GM21576 (cell line): Measurements from ENCODE around the gene CEMIP.

Experiments
- ATAC-seq: cut with Tn5 transposase; IDR thresholded peaks from one replicate; pipeline ENCODE4 v1.9.1; 2021; ENCODE audit warnings: mild to moderate bottlenecking, moderate library complexity; ENCODE audit not compliant: unreplicated experiment

The CEMIP gene

GRCh38 chr15:80971143-80971542 is 192.0 kb downstream of the CEMIP start:
- no peak for ATAC-seq

DNA sequence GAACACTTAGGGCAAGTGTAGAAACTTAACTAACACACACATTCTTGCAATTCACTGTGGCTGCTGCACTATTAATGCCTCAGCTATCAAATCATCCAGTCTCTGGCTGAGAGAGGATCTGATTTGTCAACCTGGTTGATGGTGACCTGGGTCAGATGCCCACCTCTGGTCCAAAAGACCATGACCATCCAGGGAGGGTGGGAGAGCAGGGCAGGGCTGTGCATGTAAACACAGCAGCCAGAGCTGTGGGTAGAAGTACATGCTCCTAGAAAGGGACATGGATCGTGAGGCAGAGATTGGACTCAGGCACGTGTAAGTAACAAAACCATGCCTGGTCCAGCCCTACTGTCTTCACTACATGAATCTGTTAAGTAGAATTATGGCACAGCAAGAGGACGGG is 193.1 kb downstream of the CEMIP start:
- no peak for ATAC-seq

- no peak for ATAC-seq
These were observed 195.7 kb downstream of the CEMIP start for GRCh38 chr15:80974914-80975313.

DNA sequence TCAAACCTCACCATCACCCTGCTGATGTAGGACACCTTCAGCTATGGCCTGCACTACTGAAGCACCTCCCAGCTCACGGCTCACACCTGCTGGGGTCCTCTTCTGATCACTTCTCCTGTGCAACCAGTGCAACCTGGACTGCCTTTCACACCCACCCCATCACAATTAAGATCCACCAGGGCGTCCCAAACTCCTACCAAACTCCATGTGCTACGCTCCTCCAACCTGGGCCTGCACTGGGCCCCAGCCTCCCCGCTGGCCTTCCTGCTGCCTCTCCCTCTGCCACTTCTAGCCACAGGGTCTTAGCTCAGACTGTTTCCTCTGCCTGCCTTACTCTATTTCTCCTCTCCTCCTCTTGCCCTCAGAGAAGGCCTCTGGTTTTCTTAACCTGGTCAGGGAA is 197.7 kb downstream of the CEMIP start:
- ATAC-seq, result no peak

DNA sequence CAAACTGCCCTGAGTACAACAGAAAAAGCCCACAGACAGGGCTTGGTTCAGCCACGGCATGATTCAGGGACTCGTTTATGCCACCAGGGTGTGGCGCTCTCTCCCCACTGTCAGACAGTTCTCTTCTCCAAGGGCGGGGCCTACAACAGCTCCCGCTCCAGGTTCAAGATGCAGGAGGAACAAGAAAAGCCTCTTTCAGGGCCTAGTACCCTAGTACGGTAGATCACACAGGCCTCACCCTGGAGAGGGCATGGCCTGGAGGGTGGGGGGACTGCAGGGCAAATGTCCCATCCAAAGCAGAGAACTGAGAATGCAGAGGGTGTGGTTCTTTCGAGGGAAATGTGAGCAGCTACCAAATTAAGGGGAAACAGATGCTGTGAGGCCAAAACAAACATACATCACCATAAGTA is 198.5 kb downstream of the CEMIP start:
- no peak for ATAC-seq

DNA sequence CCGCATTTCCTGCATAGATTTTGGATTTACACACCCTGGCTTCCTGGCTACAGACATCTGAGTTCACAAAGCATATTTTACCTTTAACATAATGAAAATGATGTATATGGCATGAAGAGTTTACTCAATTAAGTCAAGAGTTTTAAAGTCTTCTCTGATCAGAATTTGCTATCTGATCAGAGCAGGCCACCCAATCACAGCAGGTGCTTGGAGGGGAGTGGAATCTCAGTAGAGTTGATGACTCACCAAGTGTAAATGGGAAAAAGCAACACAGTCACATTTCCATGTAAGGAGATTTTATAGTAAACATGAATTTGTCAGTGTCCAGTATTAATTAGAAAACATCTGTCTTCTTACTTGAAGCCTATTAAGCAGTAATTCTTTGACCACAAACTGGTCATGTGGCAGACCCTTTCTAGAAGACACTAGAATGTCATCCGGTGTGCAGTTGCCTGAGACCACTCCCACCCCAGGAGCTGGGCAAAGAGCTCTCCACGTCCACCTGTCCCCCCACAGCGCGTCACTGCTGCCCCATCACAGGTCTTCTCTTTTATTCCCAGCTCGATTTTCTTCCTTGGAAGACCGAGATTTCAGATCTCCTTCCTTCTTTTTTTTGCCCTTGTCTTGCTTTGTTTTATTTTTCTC is 199.6 kb downstream of the CEMIP start:
- ATAC-seq, result no peak

GRCh38 chr15:80979538-80980200 is 200.5 kb downstream of the CEMIP start:
- ATAC-seq, result no peak

DNA sequence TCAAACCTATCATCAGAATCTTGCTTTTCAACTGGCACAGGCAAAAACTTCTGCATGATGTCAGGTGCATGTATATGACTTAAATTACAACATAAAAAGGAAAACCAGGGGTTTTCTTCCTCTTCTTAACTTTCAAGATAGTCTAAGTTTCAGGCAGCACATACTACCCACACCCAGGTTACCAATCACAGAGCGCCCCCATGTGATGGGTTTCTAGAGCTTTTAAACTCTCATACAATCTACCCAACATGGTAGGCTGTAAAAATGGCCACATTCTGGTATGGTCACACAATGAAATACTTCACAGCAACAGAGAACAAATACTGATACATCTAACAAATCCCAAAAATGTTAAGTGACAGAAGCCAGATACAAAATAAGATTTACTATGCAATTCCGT is 203.0 kb downstream of the CEMIP start:
- no peak for ATAC-seq

- no peak for ATAC-seq
These were observed 203.7 kb downstream of the CEMIP start for GRCh38 chr15:80982839-80983238.

- ATAC-seq, result no peak
These were observed 205.7 kb downstream of the CEMIP start for GRCh38 chr15:80984856-80985255.

- ATAC-seq, result no peak
These were observed 206.8 kb downstream of the CEMIP start for GRCh38 chr15:80985981-80986380.

DNA sequence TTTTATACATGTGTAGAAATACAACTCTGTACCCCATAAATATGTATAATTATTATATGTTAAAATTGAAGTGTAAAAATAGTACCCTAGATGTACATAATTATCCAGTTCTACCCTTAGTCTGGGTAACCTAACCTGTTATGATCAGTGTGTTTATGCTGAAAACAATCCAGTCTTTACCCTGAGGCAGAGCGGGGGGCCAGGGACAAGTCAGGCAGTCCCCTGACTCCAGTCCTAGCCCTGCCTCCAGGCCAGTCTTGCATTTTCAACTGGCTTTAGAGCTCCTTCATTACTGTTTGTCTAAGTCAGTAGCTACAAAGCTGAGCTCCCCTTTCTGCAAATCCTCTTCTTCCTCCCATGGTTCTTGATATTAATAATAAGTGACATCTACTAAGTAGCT is 207.3 kb downstream of the CEMIP start:
- no peak for ATAC-seq

GRCh38 chr15:80988148-80988796 is 209.1 kb downstream of the CEMIP start:
- no peak for ATAC-seq

GRCh38 chr15:80989081-80989517 is 209.9 kb downstream of the CEMIP start:
- ATAC-seq, result no peak

GRCh38 chr15:80989518-80990478 is 210.6 kb downstream of the CEMIP start, which contains the start of gene MESD:
MESD (minus strand) TSS chr15:80989819; CDS start chr15:80989791, 28 bp downstream.
- peak; percentile 94 for ATAC-seq

GRCh38 chr15:80990955-80991354 is 211.8 kb downstream of the CEMIP start:
- ATAC-seq, result no peak

DNA sequence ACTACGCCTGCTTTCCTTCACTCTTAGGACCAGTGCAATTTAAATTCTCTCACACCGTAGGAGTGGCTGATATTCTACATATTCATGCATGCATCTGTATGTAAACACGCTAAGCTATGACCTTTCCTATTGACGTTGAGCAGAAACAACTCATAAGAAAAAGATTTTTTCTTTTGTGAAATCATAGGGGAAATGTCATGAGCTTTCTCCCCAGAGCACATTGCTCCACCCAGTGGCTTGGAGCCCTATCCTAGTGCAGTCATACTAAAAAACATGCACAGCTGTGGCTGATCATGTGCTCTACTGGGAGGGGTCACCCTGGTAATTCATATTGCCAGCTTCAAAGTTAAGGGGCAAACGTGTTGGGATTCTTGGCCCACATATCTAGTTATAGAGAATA is 212.3 kb downstream of the CEMIP start:
- ATAC-seq, result no peak

DNA sequence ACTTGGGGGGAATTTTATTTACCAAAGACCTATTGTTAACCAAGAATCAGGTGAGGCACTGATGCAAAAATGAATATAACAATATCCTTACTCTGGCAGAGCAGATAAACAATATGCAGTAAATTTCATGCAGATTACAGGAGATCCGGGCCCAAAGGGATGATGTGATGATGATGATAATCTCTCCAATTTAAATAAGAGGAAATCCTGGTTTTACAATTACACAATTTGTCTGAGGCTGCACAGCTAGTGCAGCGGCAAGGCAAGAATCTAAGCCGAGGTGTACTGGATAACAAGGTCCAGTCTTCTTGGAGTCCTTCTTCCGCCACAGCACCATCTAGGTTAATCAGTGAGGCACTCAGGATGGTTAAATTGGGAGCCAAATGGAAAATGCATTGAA is 212.8 kb downstream of the CEMIP start:
- ATAC-seq, result no peak

GRCh38 chr15:80992441-80992840 is 213.3 kb downstream of the CEMIP start:
- ATAC-seq, result no peak

DNA sequence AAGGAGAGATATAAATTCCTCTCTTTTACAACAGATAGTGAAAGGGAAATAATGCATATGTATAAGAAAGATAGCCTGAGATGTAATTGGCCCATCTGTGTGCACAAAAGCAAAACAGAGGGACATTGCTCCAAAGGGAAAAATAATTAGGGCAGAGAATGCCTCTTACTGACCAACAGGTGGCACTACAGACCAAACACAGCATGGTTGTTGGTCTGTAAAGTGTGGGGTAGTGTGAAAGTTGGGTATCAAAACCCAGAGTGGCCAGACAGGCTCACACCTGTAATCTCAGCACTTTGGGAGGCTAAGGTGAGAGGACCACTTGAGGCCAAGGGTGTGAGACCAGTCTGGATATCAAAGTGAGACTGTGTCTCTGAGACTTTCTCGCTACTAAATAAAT is 217.1 kb downstream of the CEMIP start:
- no peak for ATAC-seq

GRCh38 chr15:80997692-80998091 is 218.5 kb downstream of the CEMIP start:
- no peak for ATAC-seq
